H1 (cell line): ENCODE results near the gene CPHXL2. TPM values are rescaled to one million over a fixed set of nuclear protein-coding genes. Genes with fewer than 3 reads are reported as not detected.

ENCODE experiments used
- CTCF ChIA-PET: fragments of 300-600 bp; sonication (Branson Sonifier 250); formaldehyde crosslinking; loops from one replicate; lab custom pipeline; 2021; ENCODE audit not compliant: partially characterized antibody; lab: Charles Lee
- POLR2A ChIA-PET: fragments of 300-600 bp; sonication (Branson Sonifier 250); formaldehyde crosslinking; loops from one replicate; lab custom pipeline; 2021; ENCODE audit warnings: inconsistent platforms; ENCODE audit not compliant: partially characterized antibody; lab: Charles Lee
- DNase-seq, 2 experiments: peaks; one replicate each; pipeline versions ENCODE4 v3.0.0 to v3.0.0-alpha.2; 2010 to 2022; ENCODE audit warnings: low spot score in 2 of 2, low read depth in 1 of 2, mixed read lengths in 1 of 2
- FAIRE-seq: peaks from 2 replicates; lab custom pipeline; 2011; peaks lifted over from hg19 to GRCh38; lab: Jason Lieb, UNC
- H2AFZ ChIP-seq: 2 replicates; pipeline ENCODE4 v1.8.1; 2012; ENCODE audit warnings: low read length, inconsistent platforms
- H2AK5ac ChIP-seq: 2 replicates; pipeline ENCODE4 v1.6.1; 2013; ENCODE audit warnings: low read depth, low read length
- H2BK120ac ChIP-seq: replicated peaks from 2 replicates; pipeline ENCODE3; 2013; ENCODE audit warnings: low read depth, low read length, inconsistent platforms
- H2BK12ac ChIP-seq: 2 replicates; pipeline ENCODE4 v1.6.1; 2013; ENCODE audit warnings: low read depth, low read length
- H2BK15ac ChIP-seq: 2 replicates; pipeline ENCODE4 v1.6.1; 2013; ENCODE audit warnings: low read length
- H2BK20ac ChIP-seq: 2 replicates; pipeline ENCODE4 v1.6.1; 2013; ENCODE audit warnings: low read length
- H2BK5ac ChIP-seq: 2 replicates; pipeline ENCODE4 v1.6.1; 2013; ENCODE audit warnings: low read depth, low read length
- H3K14ac ChIP-seq: 2 replicates; pipeline ENCODE4 v1.6.1; 2013; ENCODE audit warnings: inconsistent platforms; ENCODE audit not compliant: insufficient read length
- H3K18ac ChIP-seq: 2 replicates; pipeline ENCODE4 v1.6.1; 2013; ENCODE audit warnings: low read length; ENCODE audit errors: extremely low read depth
- H3K23ac ChIP-seq: 2 replicates; pipeline ENCODE4 v1.6.1; 2013; ENCODE audit warnings: inconsistent platforms; ENCODE audit not compliant: insufficient read length
- H3K23me2 ChIP-seq: 2 replicates; pipeline ENCODE4 v1.6.1; 2013; ENCODE audit warnings: low read depth, low read length
- H3K27ac ChIP-seq: 2 replicates; pipeline ENCODE4 v1.6.1; 2011; ENCODE audit warnings: low read depth, low read length, inconsistent platforms
- H3K27me3 ChIP-seq, 4 experiments: replicated peaks in 1 of 4; 1 replicate in 1 of 4; 2 replicates in 3 of 4; pipeline versions ENCODE4 v1.6.1 to v1.8.1; 2011 to 2013; ENCODE audit warnings: low read length in 3 of 4, mild to moderate bottlenecking in 3 of 4, inconsistent platforms in 2 of 4, mixed read lengths in 2 of 4, moderate library complexity in 1 of 4; ENCODE audit not compliant: control insufficient read depth in 3 of 4, insufficient read depth in 3 of 4; ENCODE audit errors: extremely low read depth in 1 of 4
- H3K36me3 ChIP-seq, 4 experiments: 2 replicates each; pipeline versions ENCODE4 v1.6.1 to v1.8.1; 2011 to 2013; ENCODE audit warnings: mild to moderate bottlenecking in 4 of 4, low read length in 3 of 4, moderate library complexity in 2 of 4, control low read depth in 1 of 4, inconsistent platforms in 1 of 4; ENCODE audit not compliant: insufficient read depth in 4 of 4, control insufficient read depth in 2 of 4
- H3K4ac ChIP-seq: replicated peaks from 2 replicates; pipeline ENCODE3; 2013; ENCODE audit warnings: low read length, low read depth, mixed read lengths, inconsistent platforms; ENCODE audit not compliant: insufficient read length
- H3K4me1 ChIP-seq, 4 experiments: replicated peaks in 1 of 4; 1 replicate in 1 of 4; 2 replicates in 3 of 4; pipeline versions ENCODE4 v1.6.1 to v1.8.1; 2011 to 2013; ENCODE audit warnings: low read length in 3 of 4, inconsistent platforms in 2 of 4, mixed read lengths in 1 of 4; ENCODE audit not compliant: insufficient read depth in 4 of 4, control insufficient read depth in 3 of 4
- H3K4me2 ChIP-seq, 2 experiments: 2 replicates each; pipeline versions ENCODE4 v1.6.1 to v1.8.1; 2011 to 2013; ENCODE audit warnings: low read depth in 2 of 2, low read length in 2 of 2, control low read depth in 1 of 2, inconsistent platforms in 1 of 2, mild to moderate bottlenecking in 1 of 2; ENCODE audit not compliant: insufficient read depth in 1 of 2
- H3K4me3 ChIP-seq, 4 experiments: fragments of 200-600, 300-600 bp in 1 of 4; sonication (generic), shearing (Covaris generic), sonication (Bioruptor Twin) in 1 of 4; 2 replicates each; pipeline versions ENCODE4 v1.5.1 to v1.8.1; 2011 to 2016; ENCODE audit warnings: low read length in 4 of 4, low read depth in 3 of 4, control low read depth in 2 of 4, inconsistent platforms in 2 of 4, mild to moderate bottlenecking in 2 of 4, mixed read lengths in 1 of 4, moderate library complexity in 1 of 4; ENCODE audit not compliant: insufficient read depth in 2 of 4; ENCODE audit errors: extremely low read depth in 1 of 4
- H3K56ac ChIP-seq: replicated peaks from 2 replicates; pipeline ENCODE3; 2013; ENCODE audit warnings: low read depth, mild to moderate bottlenecking, mixed read lengths, low read length, inconsistent platforms; ENCODE audit not compliant: insufficient read length
- H3K79me1 ChIP-seq: 2 replicates; pipeline ENCODE4 v1.6.1; 2013; ENCODE audit warnings: low read depth, low read length, control low read depth
- H3K79me2 ChIP-seq, 2 experiments: 2 replicates each; pipeline versions ENCODE4 v1.6.1 to v1.8.1; 2012 to 2013; ENCODE audit warnings: low read length in 2 of 2, mild to moderate bottlenecking in 2 of 2, inconsistent platforms in 1 of 2; ENCODE audit not compliant: insufficient read depth in 2 of 2, control insufficient read depth in 1 of 2
- H3K9ac ChIP-seq, 4 experiments: replicated peaks in 1 of 4; 1 replicate in 1 of 4; 2 replicates in 3 of 4; pipeline versions ENCODE4 v1.6.1 to v1.8.1; 2011 to 2013; ENCODE audit warnings: low read depth in 3 of 4, low read length in 3 of 4, control low read depth in 2 of 4, mild to moderate bottlenecking in 2 of 4, moderate library complexity in 2 of 4, inconsistent platforms in 1 of 4; ENCODE audit errors: extremely low read depth in 1 of 4
- H3K9me3 ChIP-seq, 2 experiments: 2 replicates each; pipeline versions ENCODE4 v1.6.1 to v1.8.1; 2012 to 2013; ENCODE audit warnings: mild to moderate bottlenecking in 2 of 2, moderate library complexity in 2 of 2, control low read depth in 1 of 2, inconsistent platforms in 1 of 2, low read depth in 1 of 2, low read length in 1 of 2, mixed read lengths in 1 of 2; ENCODE audit not compliant: insufficient read depth in 2 of 2
- H4K20me1 ChIP-seq, 2 experiments: replicated peaks in 1 of 2; 2 replicates each; pipeline versions ENCODE3 to v1.8.1; 2011 to 2013; ENCODE audit warnings: inconsistent platforms in 2 of 2, low read length in 2 of 2, mild to moderate bottlenecking in 1 of 2; ENCODE audit not compliant: insufficient read depth in 2 of 2, control insufficient read depth in 1 of 2
- H4K5ac ChIP-seq: 2 replicates; pipeline ENCODE4 v1.6.1; 2013; ENCODE audit warnings: low read length, low read depth, mixed read lengths, inconsistent platforms; ENCODE audit not compliant: insufficient read length
- H4K8ac ChIP-seq: 2 replicates; pipeline ENCODE4 v1.8.0; 2013; ENCODE audit warnings: mild to moderate bottlenecking, moderate library complexity, low read length, inconsistent platforms; ENCODE audit not compliant: insufficient read depth; ENCODE audit errors: extremely low read depth
- H4K91ac ChIP-seq: replicated peaks from 2 replicates; pipeline ENCODE3; 2013; ENCODE audit warnings: low read length, mixed read lengths, inconsistent platforms; ENCODE audit not compliant: insufficient read length
- CBX8 ChIP-seq: fragments of 300-800, 300-1000 bp; sonication (generic); IDR thresholded peaks from 2 replicates; pipeline ENCODE4 v1.7.1; 2016; ENCODE audit warnings: low read depth, low read length, borderline replicate concordance
- E2F6 ChIP-seq: IDR thresholded peaks from 2 replicates; pipeline ENCODE4 v1.6.1; 2012; ENCODE audit warnings: inconsistent platforms
- JUND ChIP-seq: IDR thresholded peaks from 2 replicates; pipeline ENCODE4 v1.6.1; 2011; ENCODE audit warnings: mild to moderate bottlenecking, improper control_type of control experiment, low read length
- KDM1A ChIP-seq: fragments of 200-600, 300-600 bp; sonication (generic); IDR thresholded peaks from 2 replicates; pipeline ENCODE4 v1.7.1; 2016; ENCODE audit warnings: mild to moderate bottlenecking, low read length, borderline replicate concordance
- PHF8 ChIP-seq: fragments of 200-600 bp; sonication (generic); conservative IDR thresholded peaks from 2 replicates; pipeline ENCODE4 v1.7.1; 2012; ENCODE audit warnings: low read depth, mild to moderate bottlenecking, inconsistent platforms, low read length, moderate library complexity
- POU5F1 ChIP-seq: IDR thresholded peaks from 2 replicates; pipeline ENCODE4 v1.6.1; 2011; ENCODE audit warnings: low read depth, mild to moderate bottlenecking, low read length, moderate library complexity
- SAP30 ChIP-seq: fragments of 300-600 bp; sonication (generic); IDR thresholded peaks from 2 replicates; pipeline ENCODE4 v1.7.1; 2012; ENCODE audit warnings: low read length, moderate library complexity, mild to moderate bottlenecking, inconsistent platforms; ENCODE audit not compliant: insufficient read depth, insufficient replicate concordance
- TAF7 ChIP-seq: optimal IDR thresholded peaks from 2 replicates; pipeline ENCODE3; 2011; ENCODE audit warnings: low read depth, mild to moderate bottlenecking, inconsistent platforms, low read length, moderate library complexity, borderline replicate concordance
- ZNF274 ChIP-seq: IDR thresholded peaks from 2 replicates; pipeline ENCODE4 v1.7.0; 2012; ENCODE audit warnings: low read length, borderline replicate concordance; ENCODE audit errors: extremely low read depth
- WGBS, 2 experiments: shearing (Covaris generic) in 1 of 2; methylation state at CpG; one replicate each; pipeline versions ENCODE4 v1.1.6 to v1.1.7; 2013 to 2015; ENCODE audit warnings: low lambda C conversion rate in 2 of 2, mixed read lengths in 2 of 2, inconsistent platforms in 1 of 2, low coverage in 1 of 2, missing lambda C conversion rate in 1 of 2; ENCODE audit not compliant: insufficient replicate concordance in 2 of 2, insufficient coverage in 1 of 2, insufficient read length in 1 of 2; ENCODE audit errors: extremely low coverage in 1 of 2, missing lambda C conversion rate in 1 of 2; 5-methylcytosine and 5-hydroxymethylcytosine counted together
- polyA plus RNA-seq, 7 experiments: library from polyadenylated mRNA; depleted of rRNA in 3 of 7; stranded (reverse) in 5 of 7; unstranded in 2 of 7; fragments of >200 nt in 5 of 7; fragments of 200-250 nt in 2 of 7; gene quantifications; 1 replicate in 5 of 7; 2 replicates in 1 of 7; 4 replicates in 1 of 7; pipeline versions ENCODE4 v1.2.1 to v1.2.3, GENCODE V29; 2011 to 2013; ENCODE audit warnings: missing spikeins in 2 of 7, mixed read lengths in 2 of 7
- total RNA-seq: library from RNA; stranded (reverse); fragmentation: NEBNext Ultra II Directional; extraction: Animal tissue kit (Norgen Biotek cat#: 25700); gene quantifications from 2 replicates; pipeline ENCODE4 v1.2.1, GENCODE V29; 2021

The CPHXL2 gene
- total and polyA plus RNA-seq, 2 of the 8 experiments (the other 6 are each of a cell fraction or from before 2014, with no cell fraction given): not detected

GRCh38 chr16:75658175-75658574, 18.6 kb downstream of the CPHXL2 start:
- Histone ChIP-seq H3K4ac (no peak overlapping the region), H2BK15ac (no peak overlapping the region), H2AK5ac (no peak overlapping the region), H3K79me1 (no peaks in the 10 kb centered on the region), H3K27me3 (no peaks in the 10 kb centered on the region), H3K79me2 (peaks cover 0 to 3% of the 10 kb centered on the region in 2 experiments; a peak in 2 of 4 replicates), H3K23ac (no peak overlapping the region), H3K36me3 (peaks cover 0 to 37% (median 19%) of the 10 kb centered on the region in 4 experiments; a peak in 7 of 8 replicates), H3K27ac (no peak overlapping the region), H3K9me3 (no peaks in the 10 kb centered on the region), H4K91ac (no peak overlapping the region), H3K4me1 (no peaks in the 10 kb centered on the region), H2AFZ (no peak overlapping the region), H3K4me2 (no peak overlapping the region), H4K20me1 (peaks cover 0 to 2% of the 10 kb centered on the region in 2 experiments), H2BK20ac (no peak overlapping the region), H3K4me3 (no peak overlapping the region), H3K23me2 (no peaks in the 10 kb centered on the region), H2BK5ac (no peak overlapping the region), H2BK12ac (no peak overlapping the region), H3K9ac (no peak overlapping the region), H2BK120ac (no peak overlapping the region), H3K18ac (no peak overlapping the region), H4K8ac (no peak overlapping the region), H3K56ac (no peak overlapping the region), H4K5ac (no peak overlapping the region), H3K14ac (no peak overlapping the region)
- 85% methylated on average over 2 of the region's 2 CpGs; no CpG with 5 or more reads in 1 of the 2 experiments for WGBS, 2 experiments
- DNase-seq (no peak), FAIRE-seq (no peak)
- CTCF ChIA-PET: interaction anchor here (1.2 to 1.9 kb wide), 2 partner anchors 9 to 106 kb away, joined by 5 to 7 read pairs; no protein-coding TSS in a partner anchor
- POLR2A ChIA-PET: interaction anchor here (1.4 kb wide), 1 partner anchor 11 kb away, joined by 4 read pairs; the partner anchor contains the start of genes KARS1 and TERF2IP
- no peak for TF ChIP-seq CBX8
- TF ChIP-seq KDM1A: no peak
- no peak for TF ChIP-seq SAP30
- TF ChIP-seq POU5F1: no peak
- TF ChIP-seq ZNF274: no peak
- no peak for TF ChIP-seq E2F6
- no peak for TF ChIP-seq JUND
- no peak for TF ChIP-seq TAF7
- no peak for TF ChIP-seq PHF8
